ENCODE data around the gene BDH1.
"Not testable (repeated sequence)": the region's sequence is repeated elsewhere in the genome, so short reads cannot be mapped to it uniquely, and the experiment has no call there.

Gene BDH1

GRCh38 chr3:197555281-197556261 lies at the start of gene BDH1:
BDH1 (minus strand) TSS chr3:197555968; CDS start chr3:197546443, 9,525 bp downstream.
- DNase-seq (ENCODE audit: low read depth): peak; percentile 44

DNA sequence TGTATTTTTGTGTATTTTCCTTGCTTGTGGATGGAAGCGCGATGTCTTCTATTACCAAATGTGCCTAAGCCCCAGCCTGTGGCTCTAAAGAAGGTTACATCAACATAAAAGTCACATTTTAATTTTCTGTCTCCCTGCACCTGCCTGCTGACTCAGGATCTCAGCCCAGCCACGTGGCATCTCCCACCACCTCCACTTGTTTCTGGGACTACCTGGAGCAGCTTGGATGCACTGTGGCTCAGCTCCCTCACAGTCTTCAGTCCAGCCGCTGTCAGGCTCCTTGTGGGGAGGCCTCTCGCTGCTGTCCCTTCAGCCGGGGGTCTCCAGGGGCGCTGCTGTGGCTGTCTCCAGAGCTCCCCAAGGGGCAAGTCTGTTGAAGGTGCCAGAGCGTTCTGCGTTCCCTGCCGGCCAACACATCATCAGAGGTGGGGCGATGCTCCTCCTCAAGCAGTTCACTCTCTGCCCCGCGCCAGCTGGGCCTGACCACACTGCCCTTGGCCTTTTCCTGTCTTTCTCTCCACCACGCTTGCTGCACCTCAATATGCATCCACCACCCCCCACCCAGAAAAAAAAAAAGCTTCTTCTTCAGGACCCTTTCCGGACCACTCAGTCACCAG lies 47.7 kb upstream of the BDH1 start:
- DNase-seq (ENCODE audit: low read depth): no peak
- peaks cover 6% of the 10 kb centered on the region for H3K4me1 ChIP-seq (ENCODE audit: control insufficient read depth, insufficient read depth, low read length)
- H3K4me3 ChIP-seq (ENCODE audit: low read length): no peak overlapping the region
- no peak overlapping the region for H3K9ac ChIP-seq (ENCODE audit: low read length)
- H3K27me3 ChIP-seq (replicated peaks; ENCODE audit: control insufficient read depth, insufficient read depth, low read length): no peaks in the 10 kb centered on the region
- peaks cover 35% of the 10 kb centered on the region for H3K36me3 ChIP-seq (ENCODE audit: control insufficient read depth, insufficient read depth, low read length, severe bottlenecking)
- H3K9me3 ChIP-seq (ENCODE audit: control insufficient read depth, low read length): no peaks in the 10 kb centered on the region

More at GRCh38 chr3:197555281-197556261, at the start of gene BDH1:
- Histone ChIP-seq H3K36me3 (ENCODE audit: control insufficient read depth, insufficient read depth, low read length, severe bottlenecking) (no peaks in the 10 kb centered on the region), H3K9me3 (ENCODE audit: control insufficient read depth, low read length) (no peaks in the 10 kb centered on the region), H3K27me3 (replicated peaks; ENCODE audit: control insufficient read depth, insufficient read depth, low read length) (peaks cover 26% of the 10 kb centered on the region), H3K9ac (ENCODE audit: low read length) (peak within 1 kb of the TSS; percentile 84), H3K4me3 (ENCODE audit: low read length) (peak within 1 kb of the TSS; percentile 85), H3K4me1 (ENCODE audit: control insufficient read depth, insufficient read depth, low read length) (peaks cover 13% of the 10 kb centered on the region)

- DNase-seq (ENCODE audit: low read depth); H3K27me3 ChIP-seq (replicated peaks; ENCODE audit: control insufficient read depth, insufficient read depth, low read length); H3K9ac ChIP-seq (ENCODE audit: low read length); H3K4me1 ChIP-seq (ENCODE audit: control insufficient read depth, insufficient read depth, low read length); H3K9me3 ChIP-seq (ENCODE audit: control insufficient read depth, low read length); H3K4me3 ChIP-seq (ENCODE audit: low read length): not testable (repeated sequence)
- peaks cover 24% of the 10 kb centered on the region for H3K36me3 ChIP-seq (ENCODE audit: control insufficient read depth, insufficient read depth, low read length, severe bottlenecking)
These were observed 46.6 kb upstream of the BDH1 start for GRCh38 chr3:197602351-197602750.

- not testable (repeated sequence) for H3K9me3 ChIP-seq (ENCODE audit: control insufficient read depth, low read length); H3K4me1 ChIP-seq (ENCODE audit: control insufficient read depth, insufficient read depth, low read length); DNase-seq (ENCODE audit: low read depth); H3K9ac ChIP-seq (ENCODE audit: low read length); H3K27me3 ChIP-seq (replicated peaks; ENCODE audit: control insufficient read depth, insufficient read depth, low read length); H3K4me3 ChIP-seq (ENCODE audit: low read length)
- H3K36me3 ChIP-seq (ENCODE audit: control insufficient read depth, insufficient read depth, low read length, severe bottlenecking): peaks cover 15% of the 10 kb centered on the region
These were observed 45.7 kb upstream of the BDH1 start for GRCh38 chr3:197601566-197601840.

DNA sequence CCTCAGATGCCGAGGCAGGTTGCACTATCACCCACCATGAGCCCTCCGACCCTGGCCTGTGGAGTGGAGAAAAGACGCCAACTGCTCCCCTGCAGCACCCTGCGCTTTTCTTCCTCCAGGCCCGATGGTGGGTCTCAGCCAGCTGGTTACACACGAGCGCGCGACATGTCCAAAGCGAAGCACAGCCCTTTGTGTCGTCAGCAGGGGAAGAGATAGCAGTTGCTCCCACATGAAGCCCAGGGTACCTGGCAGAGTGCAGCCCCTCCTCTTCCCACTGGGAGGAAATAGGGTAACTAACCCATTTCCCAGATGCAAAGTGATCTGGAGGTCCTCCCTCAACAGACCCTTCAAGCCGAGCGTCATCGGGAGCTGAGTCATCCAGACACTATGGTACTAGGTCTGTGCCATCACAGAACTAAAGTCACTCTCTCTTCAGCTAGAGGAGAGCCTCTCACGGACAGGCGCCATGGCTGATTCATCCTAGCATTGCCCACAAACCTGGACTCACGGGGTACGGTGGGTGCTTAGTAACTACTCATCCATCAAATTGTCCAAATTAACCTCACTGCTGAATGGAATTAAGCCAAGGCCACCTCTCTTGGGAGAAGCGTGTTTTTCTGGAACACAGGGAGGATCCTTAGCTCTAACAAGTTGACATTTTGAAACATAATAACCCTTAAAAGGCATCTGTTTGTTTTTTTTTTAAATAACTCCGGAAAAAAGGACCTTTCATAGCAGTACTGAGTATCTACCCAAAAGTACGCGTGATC lies 45.2 kb upstream of the BDH1 start:
- Histone ChIP-seq H3K4me3 (ENCODE audit: low read length) (no peak overlapping the region), H3K4me1 (ENCODE audit: control insufficient read depth, insufficient read depth, low read length) (peaks cover 6% of the 10 kb centered on the region), H3K36me3 (ENCODE audit: control insufficient read depth, insufficient read depth, low read length, severe bottlenecking) (peaks cover 10% of the 10 kb centered on the region), H3K9ac (ENCODE audit: low read length) (no peak overlapping the region), H3K9me3 (ENCODE audit: control insufficient read depth, low read length) (no peaks in the 10 kb centered on the region), H3K27me3 (replicated peaks; ENCODE audit: control insufficient read depth, insufficient read depth, low read length) (no peaks in the 10 kb centered on the region)
- no peak for DNase-seq (ENCODE audit: low read depth)

DNA sequence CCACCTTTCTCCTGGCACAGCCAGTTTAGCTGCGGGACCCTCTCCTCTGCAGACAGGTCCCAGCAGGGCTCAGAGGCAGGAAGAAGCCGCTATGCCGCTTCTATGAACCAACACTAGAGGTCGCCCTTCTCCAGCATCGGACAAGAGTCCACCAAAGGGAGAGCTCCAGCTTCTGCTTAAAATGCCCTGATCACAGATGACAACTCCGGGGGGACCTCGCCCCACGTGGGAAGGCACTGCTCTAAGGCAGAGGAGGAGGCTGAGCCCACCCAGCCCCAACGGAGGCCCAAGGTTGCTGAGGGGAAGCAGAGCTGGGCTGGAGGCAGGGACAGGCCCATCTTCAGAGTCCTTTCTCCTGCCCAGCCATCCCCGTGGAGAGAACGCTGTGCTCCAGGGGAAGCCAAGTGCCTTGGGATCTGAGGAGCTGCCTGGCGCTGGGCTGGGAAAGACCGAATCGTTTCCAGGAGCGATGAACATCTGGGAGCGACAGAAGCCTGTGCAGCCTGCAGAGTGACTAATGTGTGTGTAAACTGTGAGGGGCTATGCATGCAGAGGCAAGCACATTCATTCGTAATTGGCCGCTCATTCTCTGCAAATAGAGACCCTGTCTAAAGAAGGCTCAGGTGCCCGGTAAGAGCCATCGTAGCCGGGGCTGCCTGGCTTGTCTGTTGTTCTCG lies 43.5 kb upstream of the BDH1 start:
- H3K27me3 ChIP-seq (replicated peaks; ENCODE audit: control insufficient read depth, insufficient read depth, low read length): no peaks in the 10 kb centered on the region
- H3K36me3 ChIP-seq (ENCODE audit: control insufficient read depth, insufficient read depth, low read length, severe bottlenecking): peaks cover 4% of the 10 kb centered on the region
- H3K9ac ChIP-seq (ENCODE audit: low read length): peak overlapping the region; percentile 42
- DNase-seq (ENCODE audit: low read depth): peak; percentile 89
- peaks cover 6% of the 10 kb centered on the region for H3K4me1 ChIP-seq (ENCODE audit: control insufficient read depth, insufficient read depth, low read length)
- no peak overlapping the region for H3K4me3 ChIP-seq (ENCODE audit: low read length)
- no peaks in the 10 kb centered on the region for H3K9me3 ChIP-seq (ENCODE audit: control insufficient read depth, low read length)

DNA sequence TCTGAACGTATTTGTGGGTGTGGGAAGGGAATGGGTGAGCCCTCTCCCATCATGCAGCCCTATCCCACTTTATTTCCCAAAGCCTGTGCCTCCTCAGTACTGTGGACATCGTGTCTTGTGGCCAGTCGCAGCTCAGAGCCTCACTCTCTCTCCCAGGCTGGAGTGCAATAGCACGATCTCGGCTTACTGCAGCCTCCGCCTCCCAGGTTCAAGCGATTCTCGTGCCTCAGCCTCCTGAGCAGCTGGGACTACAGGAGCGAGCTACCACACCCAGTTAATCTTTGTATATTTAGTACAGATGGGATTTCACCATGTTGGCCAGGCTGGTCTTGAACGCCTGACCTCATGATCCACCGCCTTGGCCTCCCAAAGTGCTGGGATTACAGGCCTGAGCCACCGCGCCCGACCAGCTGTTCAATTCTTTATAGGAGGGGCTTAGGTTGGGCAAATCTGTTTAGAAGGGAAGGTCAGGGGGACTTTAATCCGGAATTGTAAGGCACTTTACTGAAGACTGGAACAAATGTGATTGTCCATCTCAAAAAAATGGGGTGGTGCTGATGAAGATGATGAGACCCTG lies 42.7 kb upstream of the BDH1 start:
- Histone ChIP-seq H3K4me1 (ENCODE audit: control insufficient read depth, insufficient read depth, low read length) (peaks cover 6% of the 10 kb centered on the region), H3K9ac (ENCODE audit: low read length) (peak overlapping the region; percentile 42), H3K4me3 (ENCODE audit: low read length) (no peak overlapping the region), H3K36me3 (ENCODE audit: control insufficient read depth, insufficient read depth, low read length, severe bottlenecking) (no peaks in the 10 kb centered on the region), H3K9me3 (ENCODE audit: control insufficient read depth, low read length) (no peaks in the 10 kb centered on the region), H3K27me3 (replicated peaks; ENCODE audit: control insufficient read depth, insufficient read depth, low read length) (no peaks in the 10 kb centered on the region)
- DNase-seq (ENCODE audit: low read depth): no peak

GRCh38 chr3:197597335-197597734 lies 41.6 kb upstream of the BDH1 start:
- Histone ChIP-seq H3K27me3 (replicated peaks; ENCODE audit: control insufficient read depth, insufficient read depth, low read length) (no peaks in the 10 kb centered on the region), H3K9me3 (ENCODE audit: control insufficient read depth, low read length) (no peaks in the 10 kb centered on the region), H3K36me3 (ENCODE audit: control insufficient read depth, insufficient read depth, low read length, severe bottlenecking) (no peaks in the 10 kb centered on the region), H3K9ac (ENCODE audit: low read length) (no peak overlapping the region), H3K4me3 (ENCODE audit: low read length) (no peak overlapping the region), H3K4me1 (ENCODE audit: control insufficient read depth, insufficient read depth, low read length) (peaks cover 6% of the 10 kb centered on the region)
- DNase-seq (ENCODE audit: low read depth): no peak

GRCh38 chr3:197595470-197596185 lies 39.9 kb upstream of the BDH1 start:
- H3K9me3 ChIP-seq (ENCODE audit: control insufficient read depth, low read length): no peaks in the 10 kb centered on the region
- H3K4me3 ChIP-seq (ENCODE audit: low read length): no peak overlapping the region
- H3K4me1 ChIP-seq (ENCODE audit: control insufficient read depth, insufficient read depth, low read length): peaks cover 6% of the 10 kb centered on the region
- no peaks in the 10 kb centered on the region for H3K27me3 ChIP-seq (replicated peaks; ENCODE audit: control insufficient read depth, insufficient read depth, low read length)
- H3K9ac ChIP-seq (ENCODE audit: low read length): no peak overlapping the region
- H3K36me3 ChIP-seq (ENCODE audit: control insufficient read depth, insufficient read depth, low read length, severe bottlenecking): no peaks in the 10 kb centered on the region
- DNase-seq (ENCODE audit: low read depth): no peak

- Histone ChIP-seq H3K9me3 (ENCODE audit: control insufficient read depth, low read length) (no peaks in the 10 kb centered on the region), H3K36me3 (ENCODE audit: control insufficient read depth, insufficient read depth, low read length, severe bottlenecking) (no peaks in the 10 kb centered on the region), H3K27me3 (replicated peaks; ENCODE audit: control insufficient read depth, insufficient read depth, low read length) (no peaks in the 10 kb centered on the region), H3K4me3 (ENCODE audit: low read length) (no peak overlapping the region), H3K9ac (ENCODE audit: low read length) (no peak overlapping the region), H3K4me1 (ENCODE audit: control insufficient read depth, insufficient read depth, low read length) (no peaks in the 10 kb centered on the region)
- DNase-seq (ENCODE audit: low read depth): no peak
These were observed 37.2 kb upstream of the BDH1 start for GRCh38 chr3:197593046-197593380.
